GM19372 (cell line): ENCODE measurements around the gene CT55.
"Not testable (repeated sequence)": the region's sequence is repeated elsewhere in the genome, so short reads cannot be mapped to it uniquely, and the experiment has no call there.

Experiments
- ATAC-seq: cut with Tn5 transposase; IDR thresholded peaks from one replicate; pipeline ENCODE4 v1.9.1; 2021; ENCODE audit warnings: mild to moderate bottlenecking, low read depth, moderate library complexity; ENCODE audit not compliant: unreplicated experiment

Gene CT55

GRCh38 chrX:135170877-135171519 is at the start of gene CT55:
CT55 (minus strand) TSS chrX:135171398; CDS start chrX:135171171, 227 bp downstream.
- ATAC-seq: no peak

GRCh38 chrX:135213200-135213844 is 42.1 kb upstream of the CT55 start:
- no peak for ATAC-seq

- ATAC-seq: not testable (repeated sequence)
These were observed 35.2 kb upstream of the CT55 start for GRCh38 chrX:135206427-135206826.

GRCh38 chrX:135200297-135200696 is 29.1 kb upstream of the CT55 start:
- ATAC-seq: no peak

GRCh38 chrX:135194684-135195083 is 23.5 kb upstream of the CT55 start:
- no peak for ATAC-seq

- no peak for ATAC-seq
These were observed 22.5 kb upstream of the CT55 start for GRCh38 chrX:135193740-135194139.

- no peak for ATAC-seq
These were observed 20.6 kb upstream of the CT55 start for GRCh38 chrX:135191838-135192237.

- ATAC-seq: no peak
These were observed 14.7 kb upstream of the CT55 start for GRCh38 chrX:135185795-135186443.

GRCh38 chrX:135178636-135179035 is 7.4 kb upstream of the CT55 start:
- no peak for ATAC-seq

GRCh38 chrX:135170468-135170867 is 730 bp downstream of the CT55 start:
- no peak for ATAC-seq

GRCh38 chrX:135169534-135169933 is 1.7 kb downstream of the CT55 start:
- not testable (repeated sequence) for ATAC-seq

GRCh38 chrX:135168486-135168885 is 2.7 kb downstream of the CT55 start:
- no peak for ATAC-seq

- ATAC-seq: not testable (repeated sequence)
These were observed 16.5 kb downstream of the CT55 start for GRCh38 chrX:135154688-135155087.

GRCh38 chrX:135126145-135126544 is 45.1 kb downstream of the CT55 start:
- ATAC-seq: not testable (repeated sequence)

- ATAC-seq: not testable (repeated sequence)
These were observed 51.1 kb downstream of the CT55 start, which contains the start of gene ETDB for GRCh38 chrX:135120056-135120576. ETDB (minus strand) TSS chrX:135120526; CDS start chrX:135119261, 1,265 bp downstream.

GRCh38 chrX:135116064-135116463 is 55.1 kb downstream of the CT55 start:
- ATAC-seq: not testable (repeated sequence)

- peak; percentile 89 for ATAC-seq
These were observed 56.8 kb downstream of the CT55 start for GRCh38 chrX:135114392-135114791.

- no peak for ATAC-seq
These were observed 58.5 kb downstream of the CT55 start for GRCh38 chrX:135112743-135113142.

GRCh38 chrX:135112096-135112729 is 59.0 kb downstream of the CT55 start:
- ATAC-seq: peak; percentile 54

- no peak for ATAC-seq
These were observed 61.6 kb downstream of the CT55 start for GRCh38 chrX:135109554-135109953.
